ENCODE data around the gene MGP. TPM values are rescaled to one million over a fixed set of nuclear protein-coding genes. Genes with fewer than 3 reads are reported as not detected.

MGP gene
- total RNA-seq, 1 donor from 2014 or later: not detected

- no peak for DNase-seq
- no peaks in the 10 kb centered on the region for H3K27me3 Mint-ChIP-seq
- no peaks in the 10 kb centered on the region for H3K36me3 Mint-ChIP-seq (ENCODE audit: low read depth)
- no peaks in the 10 kb centered on the region for H3K4me1 Mint-ChIP-seq
- H3K27ac Mint-ChIP-seq: no peak overlapping the region
- intact Hi-C loops (cut with micrococcal nuclease): no loop called here
- peaks cover 12% of the 10 kb centered on the region for H3K9me3 Mint-ChIP-seq
- H3K4me3 Mint-ChIP-seq: no peak overlapping the region
Measured at GRCh38 chr12:14871247-14871646, 14.4 kb downstream of the MGP start.

GRCh38 chr12:14868916-14869506, 16.6 kb downstream of the MGP start:
- Mint-ChIP-seq H3K27ac (no peak overlapping the region), H3K27me3 (peaks cover 7% of the 10 kb centered on the region), H3K4me3 (no peak overlapping the region)

GRCh38 chr12:14860490-14860889, 25.2 kb downstream of the MGP start:
- no peaks in the 10 kb centered on the region for H3K4me1 Mint-ChIP-seq
- intact Hi-C loops (cut with micrococcal nuclease): no loop called here
- DNase-seq: no peak
- peaks cover 7% of the 10 kb centered on the region for H3K27me3 Mint-ChIP-seq
- peaks cover 2% of the 10 kb centered on the region for H3K36me3 Mint-ChIP-seq (ENCODE audit: low read depth)
- no peak overlapping the region for H3K4me3 Mint-ChIP-seq
- peaks cover 37% of the 10 kb centered on the region for H3K9me3 Mint-ChIP-seq
- no peak overlapping the region for H3K27ac Mint-ChIP-seq

More at GRCh38 chr12:14868916-14869506, 16.6 kb downstream of the MGP start:
- Mint-ChIP-seq H3K9me3 (peaks cover 23% of the 10 kb centered on the region), H3K36me3 (ENCODE audit: low read depth) (no peaks in the 10 kb centered on the region), H3K4me1 (no peaks in the 10 kb centered on the region)
- DNase-seq: no peak
- intact Hi-C loops (cut with micrococcal nuclease): no loop called here

GRCh38 chr12:14858513-14858912, 27.1 kb downstream of the MGP start:
- Mint-ChIP-seq H3K36me3 (ENCODE audit: low read depth) (peaks cover 2% of the 10 kb centered on the region), H3K9me3 (peaks cover 32% of the 10 kb centered on the region), H3K27ac (no peak overlapping the region), H3K4me1 (no peaks in the 10 kb centered on the region), H3K27me3 (peaks cover 2% of the 10 kb centered on the region), H3K4me3 (no peak overlapping the region)
- intact Hi-C loops (cut with micrococcal nuclease): no loop called here
- DNase-seq: no peak

GRCh38 chr12:14854586-14855183, 31.0 kb downstream of the MGP start:
- Mint-ChIP-seq H3K36me3 (ENCODE audit: low read depth) (peaks cover 2% of the 10 kb centered on the region), H3K4me1 (no peaks in the 10 kb centered on the region), H3K9me3 (peaks cover 16% of the 10 kb centered on the region), H3K27me3 (peaks cover 2% of the 10 kb centered on the region), H3K4me3 (no peak overlapping the region), H3K27ac (no peak overlapping the region)
- intact Hi-C loops (cut with micrococcal nuclease): no loop called here
- no peak for DNase-seq

- H3K4me3 Mint-ChIP-seq: no peak overlapping the region
- intact Hi-C loops (cut with micrococcal nuclease): no loop called here
- H3K36me3 Mint-ChIP-seq (ENCODE audit: low read depth): no peaks in the 10 kb centered on the region
- H3K27me3 Mint-ChIP-seq: peaks cover 2% of the 10 kb centered on the region
- H3K27ac Mint-ChIP-seq: no peak overlapping the region
- no peaks in the 10 kb centered on the region for H3K4me1 Mint-ChIP-seq
- peaks cover 10% of the 10 kb centered on the region for H3K9me3 Mint-ChIP-seq
- DNase-seq: no peak
Measured at GRCh38 chr12:14853961-14854360, 31.7 kb downstream of the MGP start.

- DNase-seq: no peak
- no peaks in the 10 kb centered on the region for H3K36me3 Mint-ChIP-seq (ENCODE audit: low read depth)
- H3K27ac Mint-ChIP-seq: no peak overlapping the region
- H3K9me3 Mint-ChIP-seq: peaks cover under 1% of the 10 kb centered on the region
- no peak overlapping the region for H3K4me3 Mint-ChIP-seq
- intact Hi-C loops (cut with micrococcal nuclease): no loop called here
- H3K4me1 Mint-ChIP-seq: no peaks in the 10 kb centered on the region
- peaks cover under 1% of the 10 kb centered on the region for H3K27me3 Mint-ChIP-seq
Measured at GRCh38 chr12:14852880-14853279, 32.8 kb downstream of the MGP start.

GRCh38 chr12:14850929-14851663, 34.6 kb downstream of the MGP start:
- DNase-seq: no peak
- Mint-ChIP-seq H3K36me3 (ENCODE audit: low read depth) (no peaks in the 10 kb centered on the region), H3K27me3 (no peaks in the 10 kb centered on the region), H3K4me3 (no peak overlapping the region), H3K27ac (no peak overlapping the region), H3K9me3 (no peaks in the 10 kb centered on the region), H3K4me1 (peaks cover 3% of the 10 kb centered on the region)
- intact Hi-C loops (cut with micrococcal nuclease): no loop called here

GRCh38 chr12:14849661-14850060, 36.0 kb downstream of the MGP start:
- no peaks in the 10 kb centered on the region for H3K27me3 Mint-ChIP-seq
- intact Hi-C loops (cut with micrococcal nuclease): loop anchor here (5.0 kb wide), 1 partner anchor 63 kb away; no protein-coding TSS in a partner anchor
- DNase-seq: no peak
- H3K4me3 Mint-ChIP-seq: no peak overlapping the region
- no peaks in the 10 kb centered on the region for H3K36me3 Mint-ChIP-seq (ENCODE audit: low read depth)
- H3K4me1 Mint-ChIP-seq: peaks cover 5% of the 10 kb centered on the region
- no peaks in the 10 kb centered on the region for H3K9me3 Mint-ChIP-seq
- no peak overlapping the region for H3K27ac Mint-ChIP-seq

GRCh38 chr12:14846876-14847580, 38.6 kb downstream of the MGP start:
- Mint-ChIP-seq H3K4me1 (peaks cover 5% of the 10 kb centered on the region), H3K9me3 (no peaks in the 10 kb centered on the region), H3K36me3 (ENCODE audit: low read depth) (no peaks in the 10 kb centered on the region), H3K27ac (no peak overlapping the region), H3K27me3 (peaks cover 2% of the 10 kb centered on the region), H3K4me3 (no peak overlapping the region)
- intact Hi-C loops (cut with micrococcal nuclease): loop anchor here (5.0 kb wide), 1 partner anchor 65 kb away; no protein-coding TSS in a partner anchor
- DNase-seq: no peak

- H3K36me3 Mint-ChIP-seq (ENCODE audit: low read depth): no peaks in the 10 kb centered on the region
- H3K4me3 Mint-ChIP-seq: no peak overlapping the region
- H3K4me1 Mint-ChIP-seq: peaks cover 5% of the 10 kb centered on the region
- no peaks in the 10 kb centered on the region for H3K9me3 Mint-ChIP-seq
- peaks cover 2% of the 10 kb centered on the region for H3K27me3 Mint-ChIP-seq
- no peak overlapping the region for H3K27ac Mint-ChIP-seq
- intact Hi-C loops (cut with micrococcal nuclease): loop anchor here (5.0 kb wide), 1 partner anchor 66 kb away; no protein-coding TSS in a partner anchor
- DNase-seq: no peak
Measured at GRCh38 chr12:14846042-14846587, 39.5 kb downstream of the MGP start.

- intact Hi-C loops (cut with micrococcal nuclease): loop anchor here (1.0 to 5.0 kb wide), 2 partner anchors 67 to 150 kb away; no protein-coding TSS in a partner anchor
- DNase-seq: peak; percentile 82
- peaks cover 2% of the 10 kb centered on the region for H3K27me3 Mint-ChIP-seq
- H3K36me3 Mint-ChIP-seq (ENCODE audit: low read depth): no peaks in the 10 kb centered on the region
- H3K27ac Mint-ChIP-seq: no peak overlapping the region
- peaks cover 5% of the 10 kb centered on the region for H3K4me1 Mint-ChIP-seq
- no peak overlapping the region for H3K4me3 Mint-ChIP-seq
- H3K9me3 Mint-ChIP-seq: no peaks in the 10 kb centered on the region
Measured at GRCh38 chr12:14845350-14845750, 40.3 kb downstream of the MGP start.

GRCh38 chr12:14844401-14844800, 41.3 kb downstream of the MGP start:
- intact Hi-C loops (cut with micrococcal nuclease): loop anchor here (5.0 kb wide), 2 partner anchors 122 to 378 kb away; partner anchors contain the start of gene RERG
- Mint-ChIP-seq H3K27me3 (peaks cover 2% of the 10 kb centered on the region), H3K9me3 (no peaks in the 10 kb centered on the region), H3K4me1 (peaks cover 5% of the 10 kb centered on the region), H3K27ac (no peak overlapping the region), H3K4me3 (no peak overlapping the region), H3K36me3 (ENCODE audit: low read depth) (no peaks in the 10 kb centered on the region)
- DNase-seq: no peak

Measured in activated CD4-positive, alpha-beta T cell treated with anti-CD3 and anti-CD28 coated beads, Interleukin-2, amount 10 ng/mL, durations not matched to agents 24 days and 14 days (primary cell).